SU-DHL-6 (cell line): ENCODE results near the gene CACUL1.
"Not testable (repeated sequence)": the region's sequence is repeated elsewhere in the genome, so short reads cannot be mapped to it uniquely, and the experiment has no call there.

Experiments
- EZH2phosphoT487 ChIP-seq: fragments of 200-600 bp; sonication (generic), shearing (Covaris generic); conservative IDR thresholded peaks from 2 replicates; pipeline ENCODE4 v1.6.1; 2018; ENCODE audit warnings: mild to moderate bottlenecking, antibody characterized with exemption, low read length, moderate library complexity, mixed read lengths
- TF ChIP-seq, protein P1 (sequence below): fragments of 200-600 bp; sonication (generic); IDR thresholded peaks from one replicate; pipeline ENCODE4 v1.5.1; 2017; ENCODE audit warnings: antibody characterized with exemption, mild to moderate bottlenecking, low read length, moderate library complexity; ENCODE audit not compliant: insufficient read depth, poor library complexity, severe bottlenecking

DNA sequence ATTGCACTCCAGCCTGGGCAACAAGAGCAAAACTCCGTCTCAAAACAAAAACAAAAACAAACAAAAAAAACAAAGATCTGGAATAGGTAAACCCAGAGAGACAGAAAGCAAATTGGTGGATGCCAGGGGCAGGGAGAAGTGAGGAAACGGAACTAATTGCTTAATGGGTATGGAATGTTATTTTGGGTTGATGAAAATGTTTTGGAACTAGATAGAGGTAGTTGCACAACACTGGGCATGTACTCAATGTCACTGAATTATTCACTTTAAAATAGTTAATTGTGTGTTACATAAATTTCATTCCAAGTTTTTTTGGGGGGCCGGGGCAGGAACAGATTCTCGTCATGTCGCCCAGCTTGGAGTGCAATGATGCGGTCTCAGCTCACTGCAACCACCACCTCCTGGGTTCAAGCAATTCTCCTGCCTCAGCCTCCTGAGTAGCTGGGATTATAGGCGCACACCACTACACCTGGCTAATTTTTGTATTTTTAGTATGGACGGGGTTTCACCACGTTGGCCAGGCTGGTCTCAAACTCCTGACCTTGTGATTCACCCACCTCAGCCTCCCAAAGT is 10.3 kb downstream of the CACUL1 start:
- TF ChIP-seq, protein P1, sequence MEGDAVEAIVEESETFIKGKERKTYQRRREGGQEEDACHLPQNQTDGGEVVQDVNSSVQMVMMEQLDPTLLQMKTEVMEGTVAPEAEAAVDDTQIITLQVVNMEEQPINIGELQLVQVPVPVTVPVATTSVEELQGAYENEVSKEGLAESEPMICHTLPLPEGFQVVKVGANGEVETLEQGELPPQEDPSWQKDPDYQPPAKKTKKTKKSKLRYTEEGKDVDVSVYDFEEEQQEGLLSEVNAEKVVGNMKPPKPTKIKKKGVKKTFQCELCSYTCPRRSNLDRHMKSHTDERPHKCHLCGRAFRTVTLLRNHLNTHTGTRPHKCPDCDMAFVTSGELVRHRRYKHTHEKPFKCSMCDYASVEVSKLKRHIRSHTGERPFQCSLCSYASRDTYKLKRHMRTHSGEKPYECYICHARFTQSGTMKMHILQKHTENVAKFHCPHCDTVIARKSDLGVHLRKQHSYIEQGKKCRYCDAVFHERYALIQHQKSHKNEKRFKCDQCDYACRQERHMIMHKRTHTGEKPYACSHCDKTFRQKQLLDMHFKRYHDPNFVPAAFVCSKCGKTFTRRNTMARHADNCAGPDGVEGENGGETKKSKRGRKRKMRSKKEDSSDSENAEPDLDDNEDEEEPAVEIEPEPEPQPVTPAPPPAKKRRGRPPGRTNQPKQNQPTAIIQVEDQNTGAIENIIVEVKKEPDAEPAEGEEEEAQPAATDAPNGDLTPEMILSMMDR = not testable (repeated sequence)
- TF ChIP-seq EZH2phosphoT487 = not testable (repeated sequence)
